ENCODE data around the gene FAM50A. TPM values are rescaled to one million over a fixed set of nuclear protein-coding genes. Genes with fewer than 3 reads are reported as not detected.

The FAM50A gene
- total RNA-seq, 1 donor from 2014 or later, result 80.0 TPM

- TF ChIP-seq, protein P1, sequence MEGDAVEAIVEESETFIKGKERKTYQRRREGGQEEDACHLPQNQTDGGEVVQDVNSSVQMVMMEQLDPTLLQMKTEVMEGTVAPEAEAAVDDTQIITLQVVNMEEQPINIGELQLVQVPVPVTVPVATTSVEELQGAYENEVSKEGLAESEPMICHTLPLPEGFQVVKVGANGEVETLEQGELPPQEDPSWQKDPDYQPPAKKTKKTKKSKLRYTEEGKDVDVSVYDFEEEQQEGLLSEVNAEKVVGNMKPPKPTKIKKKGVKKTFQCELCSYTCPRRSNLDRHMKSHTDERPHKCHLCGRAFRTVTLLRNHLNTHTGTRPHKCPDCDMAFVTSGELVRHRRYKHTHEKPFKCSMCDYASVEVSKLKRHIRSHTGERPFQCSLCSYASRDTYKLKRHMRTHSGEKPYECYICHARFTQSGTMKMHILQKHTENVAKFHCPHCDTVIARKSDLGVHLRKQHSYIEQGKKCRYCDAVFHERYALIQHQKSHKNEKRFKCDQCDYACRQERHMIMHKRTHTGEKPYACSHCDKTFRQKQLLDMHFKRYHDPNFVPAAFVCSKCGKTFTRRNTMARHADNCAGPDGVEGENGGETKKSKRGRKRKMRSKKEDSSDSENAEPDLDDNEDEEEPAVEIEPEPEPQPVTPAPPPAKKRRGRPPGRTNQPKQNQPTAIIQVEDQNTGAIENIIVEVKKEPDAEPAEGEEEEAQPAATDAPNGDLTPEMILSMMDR (IDR thresholded peaks at IDR 0.05; ENCODE audit: insufficient read depth, low read length, poor library complexity, severe bottlenecking), result no peak
- Histone ChIP-seq H3K36me3 (ENCODE audit: control insufficient read depth, insufficient read depth, low read length) (no peaks in the 10 kb centered on the region), H3K27me3 (ENCODE audit: control insufficient read depth, insufficient read depth, low read length) (no peaks in the 10 kb centered on the region), H3K4me3 (ENCODE audit: low read depth, low read length) (no peak overlapping the region)
- no peak for DNase-seq (ENCODE audit: low read depth)
These were observed 40.6 kb downstream of the FAM50A start for GRCh38 chrX:154484255-154485149.

DNA sequence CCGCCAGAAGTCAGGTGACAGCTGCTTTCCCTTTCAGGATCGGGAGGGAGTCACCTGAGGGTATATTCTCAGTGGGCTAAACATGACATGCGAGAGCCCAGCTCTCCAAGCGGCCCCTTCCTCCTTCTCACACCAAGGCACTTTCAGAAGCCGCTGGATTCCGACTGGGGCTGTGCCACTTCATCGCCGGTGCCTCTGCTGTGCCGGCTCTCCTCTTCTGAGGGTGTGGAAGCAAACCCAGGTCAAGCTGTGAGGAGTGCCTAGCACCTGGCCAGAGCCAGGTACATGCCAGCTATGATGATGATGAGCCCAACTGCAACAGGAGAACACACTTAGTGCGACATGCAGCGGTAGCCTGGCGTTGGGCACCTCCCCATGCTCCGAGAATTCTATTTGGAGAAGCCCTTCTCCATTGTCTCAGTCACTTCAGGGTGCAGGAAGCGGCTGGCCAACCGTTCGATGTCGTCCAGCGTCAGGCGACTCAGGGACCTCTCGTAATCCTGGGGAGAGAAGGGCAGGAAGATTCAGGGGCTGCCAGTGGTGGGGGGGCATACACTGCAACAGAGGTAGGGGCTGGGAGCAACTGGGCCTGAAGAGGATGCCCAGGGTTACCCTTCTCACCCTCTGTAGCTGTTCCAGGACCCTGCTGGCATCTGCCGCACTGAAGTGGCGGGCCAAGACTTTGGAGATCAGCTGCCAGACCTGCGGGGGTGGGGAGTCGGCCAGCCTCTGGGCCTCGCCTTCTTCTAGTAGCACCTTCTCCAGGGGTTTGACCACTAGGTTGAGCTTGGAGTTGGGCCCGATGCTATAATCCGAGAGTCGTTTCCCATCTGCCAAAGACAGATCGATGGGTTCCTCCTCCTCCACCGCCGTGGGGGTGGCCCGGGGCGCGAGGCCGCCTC, 41.5 kb downstream of the FAM50A start:
- no peaks in the 10 kb centered on the region for H3K36me3 ChIP-seq (ENCODE audit: control insufficient read depth, insufficient read depth, low read length)
- H3K4me3 ChIP-seq (ENCODE audit: low read depth, low read length), result peak overlapping the region; percentile 55
- H3K27me3 ChIP-seq (ENCODE audit: control insufficient read depth, insufficient read depth, low read length), result no peaks in the 10 kb centered on the region
- no peak for DNase-seq (ENCODE audit: low read depth)
- TF ChIP-seq, protein P1 (IDR thresholded peaks at IDR 0.05; ENCODE audit: insufficient read depth, low read length, poor library complexity, severe bottlenecking), result no peak

DNA sequence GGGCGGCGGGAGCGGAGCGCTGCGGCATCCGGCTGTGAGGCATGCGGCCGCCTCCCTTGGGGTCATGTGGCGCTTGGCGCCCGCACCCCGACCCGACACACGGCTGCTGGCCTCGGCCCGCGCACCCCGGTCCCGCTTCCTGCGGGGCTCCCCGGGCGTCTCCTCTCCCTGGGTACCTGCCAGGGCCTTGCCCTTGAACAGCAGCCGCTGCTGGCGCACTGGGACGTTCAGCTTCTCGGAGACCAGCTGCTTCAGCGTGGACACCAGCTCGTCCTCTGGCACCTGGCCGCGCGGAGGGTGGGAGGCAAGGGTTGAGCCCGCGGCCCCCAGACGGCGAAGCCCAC, 42.1 kb downstream of the FAM50A start:
- TF ChIP-seq, protein P1 (IDR thresholded peaks at IDR 0.05; ENCODE audit: insufficient read depth, low read length, poor library complexity, severe bottlenecking), result no peak
- Histone ChIP-seq H3K27me3 (ENCODE audit: control insufficient read depth, insufficient read depth, low read length) (no peaks in the 10 kb centered on the region), H3K36me3 (ENCODE audit: control insufficient read depth, insufficient read depth, low read length) (no peaks in the 10 kb centered on the region), H3K4me3 (ENCODE audit: low read depth, low read length) (peak overlapping the region; percentile 55)
- no peak for DNase-seq (ENCODE audit: low read depth)

DNA sequence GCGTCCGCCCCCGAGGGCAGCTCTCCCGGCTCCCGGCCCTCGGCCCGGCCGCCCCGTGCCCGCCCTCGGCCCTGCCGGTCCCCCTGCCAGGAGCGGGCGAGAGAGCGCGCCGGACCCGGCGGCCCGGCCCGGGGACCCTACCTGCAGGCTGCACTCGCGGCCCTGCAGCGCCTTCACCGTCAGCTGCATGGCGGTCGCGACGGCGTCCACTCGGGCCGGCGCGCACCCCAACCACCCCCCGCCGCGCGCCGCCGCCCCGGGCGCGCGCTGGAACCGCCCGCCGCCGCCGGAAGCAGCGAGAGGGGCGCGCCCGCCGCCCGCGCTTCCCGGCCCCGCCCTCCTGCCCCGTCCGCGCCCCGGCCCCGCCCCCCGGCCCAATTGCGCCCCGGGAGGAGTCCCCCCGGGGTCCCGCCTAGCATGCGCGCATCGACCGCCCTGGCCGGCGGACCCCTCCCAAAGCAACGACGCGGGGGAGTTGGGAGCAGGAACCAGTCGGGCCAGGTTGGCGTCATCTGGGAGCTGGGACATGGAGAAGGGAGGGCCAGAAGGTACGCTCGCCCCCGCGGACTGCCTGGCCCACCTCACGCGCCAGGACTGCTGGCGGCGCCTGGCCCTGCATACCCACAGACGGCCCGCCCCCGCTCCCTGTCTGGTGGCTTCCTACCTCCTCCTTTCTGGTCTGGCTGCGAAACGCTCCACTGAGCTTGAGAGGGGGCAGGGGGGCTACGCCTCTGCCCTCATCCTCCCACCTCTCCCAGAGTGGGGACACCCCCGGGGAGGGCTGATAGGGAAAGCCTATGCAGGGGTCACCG, 42.7 kb downstream of the FAM50A start, which contains the start of gene UBL4A:
Gene UBL4A (minus strand): TSS at position 220 of the 812 bp plus-strand sequence. CDS start 31 bp downstream, at position 189.
- Histone ChIP-seq H3K36me3 (ENCODE audit: control insufficient read depth, insufficient read depth, low read length) (no peaks in the 10 kb centered on the region), H3K27me3 (ENCODE audit: control insufficient read depth, insufficient read depth, low read length) (no peaks in the 10 kb centered on the region), H3K4me3 (ENCODE audit: low read depth, low read length) (peak within 1 kb of the TSS; percentile 55)
- no peak for DNase-seq (ENCODE audit: low read depth)
- TF ChIP-seq, protein P1 (IDR thresholded peaks at IDR 0.05; ENCODE audit: insufficient read depth, low read length, poor library complexity, severe bottlenecking), result no peak

DNA sequence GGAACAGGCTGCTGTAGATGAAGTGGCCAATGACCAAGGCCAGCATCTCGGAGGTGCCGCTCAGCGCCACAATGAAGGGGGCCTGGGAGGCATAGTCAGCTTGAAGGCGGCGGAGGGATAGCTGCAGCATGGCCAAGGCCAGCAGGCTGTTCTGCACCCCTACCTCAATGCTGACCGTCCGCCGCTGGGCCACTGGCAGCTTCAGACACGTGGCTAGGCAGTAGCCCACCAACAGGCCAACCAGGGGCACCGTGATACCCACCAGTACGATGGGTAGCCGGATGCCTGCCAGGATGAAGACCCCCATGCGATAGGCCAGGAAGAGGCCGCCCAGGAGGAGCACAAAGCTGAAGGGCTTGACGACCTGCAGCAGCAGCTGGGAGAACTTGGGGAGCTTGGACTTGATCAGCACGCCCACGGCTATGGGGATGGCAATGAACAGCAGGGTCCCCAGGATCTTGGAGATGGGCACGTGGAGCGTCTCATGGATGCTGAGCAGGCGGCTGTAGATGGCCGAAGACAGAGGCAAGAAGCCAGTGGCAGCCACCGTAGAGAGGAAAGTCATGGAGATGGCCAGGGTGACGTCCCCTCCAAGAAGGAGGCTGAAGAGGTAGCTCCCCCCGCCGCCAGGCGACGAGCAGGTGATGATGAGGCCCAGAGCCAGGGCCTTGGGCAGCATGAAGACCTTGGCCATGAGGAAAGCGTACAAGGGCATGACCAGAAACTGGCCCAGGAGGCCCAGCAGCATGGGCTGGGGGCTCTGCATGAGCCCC, 43.8 kb downstream of the FAM50A start:
- Histone ChIP-seq H3K36me3 (ENCODE audit: control insufficient read depth, insufficient read depth, low read length) (no peaks in the 10 kb centered on the region), H3K4me3 (ENCODE audit: low read depth, low read length) (no peak overlapping the region), H3K27me3 (ENCODE audit: control insufficient read depth, insufficient read depth, low read length) (no peaks in the 10 kb centered on the region)
- DNase-seq (ENCODE audit: low read depth), result no peak
- TF ChIP-seq, protein P1 (IDR thresholded peaks at IDR 0.05; ENCODE audit: insufficient read depth, low read length, poor library complexity, severe bottlenecking), result no peak

Data from kidney epithelial cell (primary cell).